ENCODE data around the gene PPP6R1. TPM values are rescaled to one million over a fixed set of nuclear protein-coding genes. Genes with fewer than 3 reads are reported as not detected.

Gene PPP6R1
- total and polyA plus RNA-seq, 2 experiments from 2014 or later, result 37.1 to 76.0 TPM

DNA sequence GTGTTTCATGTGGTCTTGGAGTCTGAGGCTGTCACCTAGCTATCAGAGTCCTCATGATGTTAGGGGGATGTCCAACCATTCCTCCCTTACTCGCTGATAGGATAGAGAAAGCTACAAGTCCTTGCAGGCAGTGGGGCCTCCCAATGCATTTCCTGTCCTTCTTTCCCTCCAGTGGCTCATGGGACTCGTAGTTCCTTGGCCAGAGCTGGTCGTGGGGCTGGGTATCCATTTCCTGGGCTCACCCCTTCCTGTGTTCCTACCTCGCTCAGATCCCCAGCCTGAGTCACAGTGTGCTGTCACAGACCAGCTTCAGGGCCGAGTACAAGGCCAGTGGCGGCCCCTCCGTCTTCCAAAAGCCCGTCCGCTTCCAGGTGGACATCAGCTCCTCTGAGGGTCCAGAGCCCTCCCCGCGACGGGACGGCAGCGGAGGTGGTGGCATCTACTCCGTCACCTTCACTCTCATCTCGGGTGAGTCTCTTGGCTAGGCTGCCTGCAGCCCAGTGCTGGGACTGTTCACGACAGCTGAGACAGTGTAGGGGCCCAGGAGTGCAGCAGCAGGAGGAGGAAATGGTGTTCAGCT, 47.3 kb upstream of the PPP6R1 start:
- no peaks in the 10 kb centered on the region for H3K36me3 ChIP-seq (replicated peaks; ENCODE audit: insufficient read depth, low read depth)
- TF ChIP-seq, protein P1, sequence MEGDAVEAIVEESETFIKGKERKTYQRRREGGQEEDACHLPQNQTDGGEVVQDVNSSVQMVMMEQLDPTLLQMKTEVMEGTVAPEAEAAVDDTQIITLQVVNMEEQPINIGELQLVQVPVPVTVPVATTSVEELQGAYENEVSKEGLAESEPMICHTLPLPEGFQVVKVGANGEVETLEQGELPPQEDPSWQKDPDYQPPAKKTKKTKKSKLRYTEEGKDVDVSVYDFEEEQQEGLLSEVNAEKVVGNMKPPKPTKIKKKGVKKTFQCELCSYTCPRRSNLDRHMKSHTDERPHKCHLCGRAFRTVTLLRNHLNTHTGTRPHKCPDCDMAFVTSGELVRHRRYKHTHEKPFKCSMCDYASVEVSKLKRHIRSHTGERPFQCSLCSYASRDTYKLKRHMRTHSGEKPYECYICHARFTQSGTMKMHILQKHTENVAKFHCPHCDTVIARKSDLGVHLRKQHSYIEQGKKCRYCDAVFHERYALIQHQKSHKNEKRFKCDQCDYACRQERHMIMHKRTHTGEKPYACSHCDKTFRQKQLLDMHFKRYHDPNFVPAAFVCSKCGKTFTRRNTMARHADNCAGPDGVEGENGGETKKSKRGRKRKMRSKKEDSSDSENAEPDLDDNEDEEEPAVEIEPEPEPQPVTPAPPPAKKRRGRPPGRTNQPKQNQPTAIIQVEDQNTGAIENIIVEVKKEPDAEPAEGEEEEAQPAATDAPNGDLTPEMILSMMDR (IDR thresholded peaks at IDR 0.05; ENCODE audit: poor library complexity), result no peak
- TF ChIP-seq EZH2phosphoT487 (IDR thresholded peaks at IDR 0.05; ENCODE audit: low read depth, severe bottlenecking, unreplicated experiment) (no peak), EZH2 (IDR thresholded peaks at IDR 0.05; ENCODE audit: borderline replicate concordance) (no peak)
- no peak overlapping the region for H2AFZ ChIP-seq

DNA sequence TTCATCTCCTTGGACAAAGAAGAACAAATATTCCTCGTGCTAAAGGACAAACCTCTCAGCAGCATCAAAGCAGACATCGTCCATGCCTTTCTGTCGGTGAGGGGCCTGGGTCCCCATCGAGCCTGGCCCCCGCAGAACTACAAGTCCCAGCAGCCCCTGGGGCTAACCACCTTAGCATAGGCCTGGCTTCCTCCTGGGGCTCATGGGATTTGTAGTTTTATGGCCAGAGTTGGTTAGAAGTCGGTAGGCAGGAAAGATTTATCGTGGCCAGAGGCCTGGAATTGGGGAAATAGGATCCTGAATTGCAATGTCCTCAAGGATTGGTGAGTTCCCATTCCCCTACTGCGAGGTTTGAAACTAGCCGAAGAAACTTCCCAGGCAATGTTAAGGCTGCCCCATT, 46.7 kb upstream of the PPP6R1 start:
- no peak for DNase-seq (ENCODE audit: low spot score)
- TF ChIP-seq EZH2 (IDR thresholded peaks at IDR 0.05; ENCODE audit: borderline replicate concordance) (no peak), EZH2phosphoT487 (IDR thresholded peaks at IDR 0.05; ENCODE audit: low read depth, severe bottlenecking, unreplicated experiment) (no peak)
- TF ChIP-seq, protein P1 (IDR thresholded peaks at IDR 0.05; ENCODE audit: poor library complexity), result no peak
- H3K27ac ChIP-seq, result no peak overlapping the region
- WGBS (ENCODE audit: low lambda C conversion rate, missing lambda C conversion rate), result 93% methylated on average over 9 of the region's 9 CpGs
- H2AFZ ChIP-seq, result no peak overlapping the region
- no peaks in the 10 kb centered on the region for H3K27me3 ChIP-seq
- no peaks in the 10 kb centered on the region for H3K9me3 ChIP-seq (ENCODE audit: low read depth)
- no peak overlapping the region for H3K4me2 ChIP-seq
- no peaks in the 10 kb centered on the region for H3K79me2 ChIP-seq
- no peaks in the 10 kb centered on the region for H3K4me1 ChIP-seq (ENCODE audit: insufficient read depth)
- H3K4me3 ChIP-seq, result no peak overlapping the region
- H3K9me2 ChIP-seq (replicated peaks; ENCODE audit: insufficient read depth), result no peaks in the 10 kb centered on the region
- H4K20me1 ChIP-seq (ENCODE audit: insufficient read depth, poor library complexity, severe bottlenecking), result no peaks in the 10 kb centered on the region
- H3K36me3 ChIP-seq (replicated peaks; ENCODE audit: insufficient read depth, low read depth), result no peaks in the 10 kb centered on the region

More for the DNA sequence above, 47.3 kb upstream of the PPP6R1 start:
- H3K4me1 ChIP-seq (ENCODE audit: insufficient read depth), result no peaks in the 10 kb centered on the region
- H3K27me3 ChIP-seq, result no peaks in the 10 kb centered on the region
- no peaks in the 10 kb centered on the region for H4K20me1 ChIP-seq (ENCODE audit: insufficient read depth, poor library complexity, severe bottlenecking)
- 97% methylated on average over 16 of the region's 17 CpGs for WGBS (ENCODE audit: low lambda C conversion rate, missing lambda C conversion rate)
- no peak overlapping the region for H3K4me2 ChIP-seq
- no peaks in the 10 kb centered on the region for H3K79me2 ChIP-seq
- no peak overlapping the region for H3K4me3 ChIP-seq
- H3K9me3 ChIP-seq (ENCODE audit: low read depth), result no peaks in the 10 kb centered on the region
- no peak overlapping the region for H3K27ac ChIP-seq
- DNase-seq (ENCODE audit: low spot score), result no peak
- H3K9me2 ChIP-seq (replicated peaks; ENCODE audit: insufficient read depth), result no peaks in the 10 kb centered on the region

DNA sequence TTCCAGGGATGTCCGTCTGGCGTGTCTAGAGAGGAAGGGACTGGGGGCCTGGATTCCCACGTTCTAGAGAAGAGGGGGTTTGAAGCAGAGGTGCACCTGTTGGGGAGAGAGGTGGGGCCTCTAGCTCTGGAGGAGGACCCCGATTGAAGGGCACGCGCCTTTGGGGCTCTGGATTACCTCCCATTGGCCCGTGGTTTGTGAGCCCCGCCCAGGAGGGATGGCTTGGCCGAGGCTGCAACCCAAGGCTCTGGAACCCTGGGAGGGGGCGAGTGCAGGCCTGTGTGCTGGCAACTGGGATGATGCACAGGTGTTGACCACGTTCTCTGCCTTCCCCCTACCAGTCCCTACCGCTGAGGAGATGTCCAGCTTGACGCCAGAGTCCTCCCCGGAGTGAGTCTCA, 46.2 kb upstream of the PPP6R1 start:
- DNase-seq (ENCODE audit: low spot score), result no peak
- WGBS (ENCODE audit: low lambda C conversion rate, missing lambda C conversion rate), result 93% methylated on average over 13 of the region's 14 CpGs
- no peak overlapping the region for H2AFZ ChIP-seq
- TF ChIP-seq, protein P1 (IDR thresholded peaks at IDR 0.05; ENCODE audit: poor library complexity), result no peak
- TF ChIP-seq EZH2phosphoT487 (IDR thresholded peaks at IDR 0.05; ENCODE audit: low read depth, severe bottlenecking, unreplicated experiment) (no peak), EZH2 (IDR thresholded peaks at IDR 0.05; ENCODE audit: borderline replicate concordance) (no peak)
- H3K9me3 ChIP-seq (ENCODE audit: low read depth), result no peaks in the 10 kb centered on the region
- no peak overlapping the region for H3K27ac ChIP-seq
- H3K36me3 ChIP-seq (replicated peaks; ENCODE audit: insufficient read depth, low read depth), result no peaks in the 10 kb centered on the region
- H3K4me1 ChIP-seq (ENCODE audit: insufficient read depth), result no peaks in the 10 kb centered on the region
- H3K27me3 ChIP-seq, result no peaks in the 10 kb centered on the region
- no peak overlapping the region for H3K4me2 ChIP-seq
- no peak overlapping the region for H3K4me3 ChIP-seq
- no peaks in the 10 kb centered on the region for H4K20me1 ChIP-seq (ENCODE audit: insufficient read depth, poor library complexity, severe bottlenecking)
- H3K9me2 ChIP-seq (replicated peaks; ENCODE audit: insufficient read depth), result no peaks in the 10 kb centered on the region
- H3K79me2 ChIP-seq, result no peaks in the 10 kb centered on the region

All from hepatocyte (in vitro differentiated cells).